Heart left ventricle (tissue), 13 donors: ENCODE results near the gene LRGUK.
"Not testable (repeated sequence)": the region's sequence is repeated elsewhere in the genome, so short reads cannot be mapped to it uniquely, and the experiment has no call there.

ENCODE experiments used
- CTCF ChIP-seq, 12 donors: fragments of 200-600 bp; sonication (generic) in 4 of 12; IDR thresholded peaks; one replicate each; pipeline versions ENCODE4 v1.5.0 to v1.8.0; 2018 to 2022; ENCODE audit warnings: antibody characterized with exemption in 12 of 12, mild to moderate bottlenecking in 5 of 12
- POLR2A ChIP-seq, 2 donors: fragments of 450-650 bp; IDR thresholded peaks; one replicate each; pipeline ENCODE4 v1.6.1; 2017; ENCODE audit warnings: antibody characterized with exemption in 2 of 2, mild to moderate bottlenecking in 2 of 2, moderate library complexity in 2 of 2
- donor health status: ischemic (EF 13 %, LVEDD 7.1; RV severe dilation, severe dysfunction).
- donor health status: DM: no; HTN: yes; CAD: no.
- donor health status: DM: no; HTN: no; CAD: no.
- donor health status: ischemic (EF 25% LVEDD 6.9; RV normal size, moderate dysfunction).
- donor health status: ischemic (EF 25% LVEDD 5.7; RV mildly dilated, moderate dysfunction).
- donor health status: ischemic (EF 35%, LVEDD 5.7; RV mildly dilated, moderate dysfunction).
- donor health status: nonischemic (EF 11% LVEDD 7.7; RV severe dilation, severe dysfunction).
- donor health status: DM: yes; HTN: yes; CAD: no.
- donor health status: PGD.
- donor health status: ischemic (EF 29% LVEDD 5.4; RV normal size, mild dysfunction).
- donor health status: nonischemic (EF 23%, LVEDD 6.1; RV moderate dilation, normal function).

DNA sequence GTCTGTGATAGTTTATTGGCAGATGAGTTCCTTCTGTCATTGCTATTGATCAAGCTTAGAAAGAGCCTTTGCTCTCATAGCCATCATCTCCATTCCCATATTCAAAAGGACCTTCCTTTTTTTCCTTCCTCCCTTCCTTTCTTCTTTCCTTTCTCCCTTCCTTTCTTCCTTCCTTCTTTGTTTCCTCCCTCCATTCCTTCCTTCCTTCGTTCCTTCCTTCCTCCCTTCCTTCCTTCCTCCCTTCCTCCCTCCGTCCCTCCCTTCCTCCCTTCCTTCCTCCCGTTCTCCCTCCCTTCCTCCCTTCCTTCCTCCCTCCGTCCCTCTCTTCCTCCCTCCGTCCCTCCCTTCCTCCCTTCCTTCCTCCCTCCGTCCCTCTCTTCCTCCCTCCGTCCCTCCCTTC is 104.2 kb downstream of the LRGUK start:
- not testable (repeated sequence) for TF ChIP-seq CTCF, POLR2A (IDR thresholded peaks at IDR 0.05)
